Suprapubic skin (tissue), 4 donors: ENCODE results near the gene CRIP2. TPM values are rescaled to one million over a fixed set of nuclear protein-coding genes. Genes with fewer than 3 reads are reported as not detected.

Experiments
- DNase-seq, 2 donors: peaks; one replicate each; pipeline ENCODE4 v3.0.0-alpha.2; 2019; ENCODE audit warnings: low spot score in 2 of 2
- H3K27ac ChIP-seq: fragments of 200-600 bp; sonication (generic); one replicate; pipeline ENCODE4 v1.5.1; 2019
- H3K27me3 ChIP-seq: fragments of 200-600 bp; sonication (generic); one replicate; pipeline ENCODE4 v1.5.1; 2019
- H3K36me3 ChIP-seq: fragments of 200-600 bp; sonication (generic); one replicate; pipeline ENCODE4 v1.5.1; 2019
- H3K4me1 ChIP-seq: fragments of 200-600 bp; sonication (generic); one replicate; pipeline ENCODE4 v1.5.1; 2019
- H3K4me3 ChIP-seq: fragments of 200-600 bp; sonication (generic); one replicate; pipeline ENCODE4 v1.5.1; 2019; ENCODE audit warnings: mild to moderate bottlenecking
- H3K9me3 ChIP-seq: fragments of 200-600 bp; sonication (generic); one replicate; pipeline ENCODE4 v1.5.1; 2019
- EP300 ChIP-seq: sonication (generic); formaldehyde crosslinking; IDR thresholded peaks from one replicate; pipeline ENCODE4 v1.6.1; 2017; ENCODE audit warnings: antibody characterized with exemption
- POLR2A ChIP-seq, 2 donors: fragments of 450-650 bp; IDR thresholded peaks; one replicate each; pipeline ENCODE4 v1.6.1; 2017; ENCODE audit warnings: antibody characterized with exemption in 2 of 2, mild to moderate bottlenecking in 2 of 2, moderate library complexity in 2 of 2
- POLR2AphosphoS5 ChIP-seq, 3 donors: sonication (generic); formaldehyde crosslinking; IDR thresholded peaks; one replicate each; pipeline ENCODE4 v1.6.1; 2017; ENCODE audit warnings: antibody characterized with exemption in 3 of 3
- WGBS: methylation state at CpG from one replicate; pipeline ENCODE4 v1.1.5; 2018; 5-methylcytosine and 5-hydroxymethylcytosine counted together
- total RNA-seq, 4 donors: library from RNA; depleted of rRNA; stranded (reverse); fragments of >200 nt; gene quantifications; one replicate each; pipeline ENCODE4 v1.1.0, GENCODE V29; 2016
- TF ChIP-seq, protein P1 (sequence below), 2 donors: fragments of 200-600 bp in 1 of 2; fragments of 450-650 bp in 1 of 2; sonication (generic) in 1 of 2; IDR thresholded peaks; one replicate each; pipeline ENCODE4 v1.5.1; 2016 to 2019; ENCODE audit warnings: antibody characterized with exemption in 2 of 2, mild to moderate bottlenecking in 1 of 2, moderate library complexity in 1 of 2

CRIP2 gene
- total RNA-seq, 4 donors from 2014 or later: 70.7 to 140 (median 104) TPM

DNA sequence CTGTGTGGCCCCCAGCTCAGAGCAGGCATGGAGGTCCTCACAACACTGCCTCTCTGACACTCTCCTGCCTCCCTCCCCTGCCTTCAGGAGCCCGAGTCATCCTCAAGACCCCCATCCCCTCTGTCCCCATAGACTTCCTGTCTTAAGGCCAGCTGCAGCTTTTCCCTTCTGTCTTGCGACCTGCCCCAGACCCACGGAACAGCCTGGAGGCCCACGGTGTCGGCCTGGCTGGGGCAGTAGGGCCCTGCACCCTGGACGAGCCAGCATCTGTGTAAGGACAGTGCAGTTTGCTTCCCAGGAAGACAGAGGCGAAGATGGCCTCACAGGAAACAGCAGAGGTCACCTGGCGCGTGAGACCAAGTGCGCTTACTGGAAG is 26.1 kb downstream of the CRIP2 start:
- peaks cover 6% of the 10 kb centered on the region for H3K36me3 ChIP-seq
- H3K27ac ChIP-seq: no peak overlapping the region
- peak in 1 of 2 donors; percentile 64 for DNase-seq
- no peaks in the 10 kb centered on the region for H3K27me3 ChIP-seq
- WGBS: 84% methylated on average over 10 of the region's 10 CpGs
- no peak overlapping the region for H3K4me3 ChIP-seq
- TF ChIP-seq POLR2AphosphoS5 (IDR thresholded peaks at IDR 0.05) (no peak), POLR2A (IDR thresholded peaks at IDR 0.05) (no peak), EP300 (no peak)
- TF ChIP-seq, protein P1, sequence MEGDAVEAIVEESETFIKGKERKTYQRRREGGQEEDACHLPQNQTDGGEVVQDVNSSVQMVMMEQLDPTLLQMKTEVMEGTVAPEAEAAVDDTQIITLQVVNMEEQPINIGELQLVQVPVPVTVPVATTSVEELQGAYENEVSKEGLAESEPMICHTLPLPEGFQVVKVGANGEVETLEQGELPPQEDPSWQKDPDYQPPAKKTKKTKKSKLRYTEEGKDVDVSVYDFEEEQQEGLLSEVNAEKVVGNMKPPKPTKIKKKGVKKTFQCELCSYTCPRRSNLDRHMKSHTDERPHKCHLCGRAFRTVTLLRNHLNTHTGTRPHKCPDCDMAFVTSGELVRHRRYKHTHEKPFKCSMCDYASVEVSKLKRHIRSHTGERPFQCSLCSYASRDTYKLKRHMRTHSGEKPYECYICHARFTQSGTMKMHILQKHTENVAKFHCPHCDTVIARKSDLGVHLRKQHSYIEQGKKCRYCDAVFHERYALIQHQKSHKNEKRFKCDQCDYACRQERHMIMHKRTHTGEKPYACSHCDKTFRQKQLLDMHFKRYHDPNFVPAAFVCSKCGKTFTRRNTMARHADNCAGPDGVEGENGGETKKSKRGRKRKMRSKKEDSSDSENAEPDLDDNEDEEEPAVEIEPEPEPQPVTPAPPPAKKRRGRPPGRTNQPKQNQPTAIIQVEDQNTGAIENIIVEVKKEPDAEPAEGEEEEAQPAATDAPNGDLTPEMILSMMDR (IDR thresholded peaks at IDR 0.05): no peak
- peaks cover 9% of the 10 kb centered on the region for H3K4me1 ChIP-seq
- no peaks in the 10 kb centered on the region for H3K9me3 ChIP-seq

DNA sequence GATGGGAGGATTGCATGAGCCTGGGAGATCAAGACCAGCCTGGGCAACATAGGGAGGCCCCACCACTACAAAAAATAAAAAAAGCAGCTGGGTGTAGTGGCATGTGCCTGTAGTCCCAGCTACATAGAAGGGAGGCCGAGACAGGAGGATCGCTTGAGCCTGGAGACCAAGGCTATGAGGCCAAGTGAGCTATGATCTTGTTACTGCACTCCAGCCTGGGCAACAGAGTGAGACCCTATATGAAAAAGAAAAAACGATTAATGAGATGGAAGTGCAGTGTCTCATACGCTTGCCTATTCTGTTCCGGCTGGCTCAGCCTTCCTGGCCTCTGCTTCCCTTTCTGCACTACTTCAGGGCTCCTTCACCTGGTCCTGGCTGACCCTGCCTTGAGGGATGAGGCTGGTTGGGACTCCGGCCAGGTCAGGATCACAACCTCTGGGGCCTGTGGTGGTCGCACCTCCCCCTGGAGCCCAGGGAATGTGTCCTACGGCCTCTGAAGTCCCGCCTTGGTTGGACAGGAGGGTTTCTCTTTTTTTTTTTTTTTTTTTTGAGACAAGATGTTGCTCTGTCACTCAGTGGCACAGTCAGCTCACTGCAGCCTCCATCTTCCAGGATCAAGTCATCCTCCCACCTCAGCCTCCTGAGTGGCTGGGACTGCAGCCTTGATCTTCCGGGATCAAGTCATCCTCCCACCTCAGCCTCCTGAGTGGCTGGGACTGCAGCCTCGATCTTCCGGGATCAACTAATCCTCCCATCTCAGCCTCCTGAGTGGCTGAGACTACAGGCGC is 27.1 kb downstream of the CRIP2 start:
- Histone ChIP-seq H3K4me3 (no peak overlapping the region), H3K27ac (no peak overlapping the region), H3K9me3 (no peaks in the 10 kb centered on the region), H3K4me1 (no peaks in the 10 kb centered on the region), H3K27me3 (no peaks in the 10 kb centered on the region), H3K36me3 (peaks cover 6% of the 10 kb centered on the region)
- DNase-seq: peak in 1 of 2 donors; percentile 62
- 86% methylated on average over 13 of the region's 13 CpGs for WGBS
- TF ChIP-seq EP300: no peak
- no peak for TF ChIP-seq POLR2AphosphoS5 (IDR thresholded peaks at IDR 0.05)
- TF ChIP-seq POLR2A (IDR thresholded peaks at IDR 0.05): no peak
- TF ChIP-seq, protein P1 (IDR thresholded peaks at IDR 0.05): no peak

DNA sequence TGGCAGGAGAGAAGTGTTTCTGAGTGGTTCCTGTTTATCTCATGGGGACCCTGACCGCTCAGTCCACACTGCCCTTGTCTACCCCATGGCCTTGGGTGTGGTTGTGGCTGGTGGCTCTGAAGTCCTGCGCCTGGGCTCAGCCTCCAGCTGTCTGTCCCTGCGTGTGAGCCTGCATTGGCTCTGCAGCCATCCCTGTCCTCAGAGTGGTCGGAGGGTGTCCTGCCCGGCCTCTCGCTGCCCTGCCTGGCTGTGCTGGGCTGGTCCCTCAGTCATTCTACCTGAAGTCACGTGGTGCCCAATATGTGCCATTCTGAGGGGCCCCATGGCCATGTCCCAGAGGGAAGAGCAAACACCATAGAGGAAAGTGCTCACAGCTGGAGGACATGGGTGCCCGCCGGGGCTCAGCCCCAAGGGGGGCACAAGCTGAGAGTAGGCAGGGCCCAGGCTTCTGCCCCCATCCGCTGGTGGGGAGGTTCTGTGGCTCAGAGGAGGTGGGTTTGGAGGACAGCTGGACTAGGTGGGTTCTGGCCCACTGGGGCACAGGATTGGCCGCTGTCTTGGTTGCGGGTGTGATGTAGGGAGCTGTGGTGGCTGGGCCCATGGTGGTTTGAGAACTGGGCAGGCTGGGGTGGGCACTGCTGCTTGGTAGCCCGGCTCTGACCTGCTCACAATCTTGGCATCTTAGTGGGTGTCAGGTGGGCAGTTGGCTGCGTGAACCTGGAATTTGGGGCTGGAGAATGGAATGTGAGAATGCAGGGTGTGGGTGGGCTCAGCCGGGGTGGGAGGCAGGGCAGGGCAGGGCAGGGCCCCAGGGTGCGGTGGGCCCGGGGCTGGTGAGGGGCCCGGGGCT is 28.1 kb downstream of the CRIP2 start:
- WGBS: 76% methylated on average over 12 of the region's 18 CpGs
- H3K4me3 ChIP-seq: no peak overlapping the region
- H3K27ac ChIP-seq: no peak overlapping the region

DNA sequence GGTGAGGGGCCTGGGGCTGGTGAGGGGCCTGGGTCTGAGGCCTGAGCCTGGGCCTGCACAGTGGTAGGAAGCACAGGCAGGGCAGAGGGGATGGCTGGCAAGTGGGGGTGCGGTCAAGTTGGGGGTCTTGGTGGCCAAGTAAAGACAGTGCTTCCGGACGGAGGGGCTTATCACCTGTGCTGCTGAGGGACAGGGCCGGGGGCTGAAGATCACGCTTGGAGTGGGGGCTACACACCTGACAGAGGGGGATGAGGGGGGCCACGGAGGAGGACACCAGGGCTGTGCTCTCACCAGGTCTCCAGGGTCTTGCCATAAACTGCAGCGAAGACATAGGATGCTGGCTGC is 28.6 kb downstream of the CRIP2 start:
- Histone ChIP-seq H3K27ac (no peak overlapping the region), H3K9me3 (no peaks in the 10 kb centered on the region), H3K36me3 (peaks cover 6% of the 10 kb centered on the region), H3K4me3 (no peak overlapping the region), H3K27me3 (no peaks in the 10 kb centered on the region), H3K4me1 (no peaks in the 10 kb centered on the region)
- TF ChIP-seq POLR2AphosphoS5 (IDR thresholded peaks at IDR 0.05) (no peak), POLR2A (IDR thresholded peaks at IDR 0.05) (no peak), EP300 (no peak)
- TF ChIP-seq, protein P1 (IDR thresholded peaks at IDR 0.05): no peak
- peak in 1 of 2 donors; percentile 65 for DNase-seq
- WGBS: 84% methylated on average over 5 of the region's 7 CpGs

More for the DNA sequence above, 28.1 kb downstream of the CRIP2 start:
- Histone ChIP-seq H3K9me3 (no peaks in the 10 kb centered on the region), H3K4me1 (no peaks in the 10 kb centered on the region), H3K36me3 (peaks cover 6% of the 10 kb centered on the region), H3K27me3 (no peaks in the 10 kb centered on the region)
- peak in 1 of 2 donors; percentile 62 for DNase-seq
- TF ChIP-seq POLR2AphosphoS5 (IDR thresholded peaks at IDR 0.05): no peak
- no peak for TF ChIP-seq EP300
- TF ChIP-seq POLR2A (IDR thresholded peaks at IDR 0.05): no peak

DNA sequence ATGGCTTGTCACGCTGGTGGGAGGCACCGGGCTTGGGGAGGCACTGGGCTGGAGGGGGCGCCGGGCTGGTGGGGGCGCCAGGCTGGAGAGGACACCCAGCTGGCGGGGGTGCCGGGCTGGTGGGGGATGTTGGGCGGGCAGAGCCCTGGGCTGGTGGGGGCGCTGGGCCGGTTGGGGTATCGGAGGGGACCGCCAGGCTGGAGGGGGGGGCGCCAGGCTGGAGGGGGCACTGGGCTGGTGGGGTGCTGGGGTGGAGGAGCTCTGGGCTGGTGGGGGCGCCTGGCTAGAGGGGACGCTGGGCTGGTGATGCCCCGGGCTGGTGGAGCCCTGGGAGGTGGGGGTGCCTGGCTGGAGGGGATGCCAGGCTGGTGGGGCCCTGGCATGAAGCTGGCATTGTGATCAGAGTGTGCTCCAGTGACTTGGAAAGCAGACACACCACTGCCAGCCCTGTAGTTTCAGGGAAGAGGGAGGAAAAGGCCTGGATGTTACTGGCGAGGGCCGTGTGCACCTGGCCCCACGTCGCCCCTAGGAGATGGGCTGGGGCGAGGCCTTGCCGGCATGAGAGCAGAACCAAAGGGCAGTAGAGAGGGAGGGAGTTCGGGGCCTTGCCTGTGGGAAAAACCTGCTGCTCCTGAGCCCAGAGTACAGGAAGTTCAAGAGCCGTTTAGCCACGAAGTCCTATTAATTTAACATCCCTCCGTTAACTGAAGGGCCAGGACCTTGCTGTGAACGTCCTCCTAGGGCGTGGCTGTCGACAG is 29.5 kb downstream of the CRIP2 start:
- Histone ChIP-seq H3K27ac (no peak overlapping the region), H3K4me1 (no peaks in the 10 kb centered on the region), H3K9me3 (no peaks in the 10 kb centered on the region), H3K27me3 (no peaks in the 10 kb centered on the region), H3K4me3 (no peak overlapping the region), H3K36me3 (no peaks in the 10 kb centered on the region)
- peak in 1 of 2 donors; percentile 64 for DNase-seq
- 78% methylated on average over 29 of the region's 29 CpGs for WGBS
- no peak for TF ChIP-seq EP300
- TF ChIP-seq POLR2AphosphoS5 (IDR thresholded peaks at IDR 0.05): no peak
- no peak for TF ChIP-seq POLR2A (IDR thresholded peaks at IDR 0.05)
- TF ChIP-seq, protein P1 (IDR thresholded peaks at IDR 0.05): no peak
